GM12878 (cell line): ENCODE data around the gene FURIN. TPM values are rescaled to one million over a fixed set of nuclear protein-coding genes. Genes with fewer than 3 reads are reported as not detected.

Source experiments
- ATAC-seq: fragments of 200-7000 bp; cut with Tn5 transposase; 3 replicates; pipeline ENCODE4 v1.9.1; 2020; ENCODE audit warnings: mild to moderate bottlenecking, moderate library complexity
- BruUV-seq: library from RNA; stranded (reverse); fragments of 400-500 nt; replicated peaks from 2 replicates; lab custom pipeline; 2021; lab: Mats Ljungman, UMichigan
- CTCF ChIA-PET: fragments of 300-600 bp; sonication (Branson Sonifier 250); formaldehyde crosslinking; extraction: SDS; loops from one replicate; lab custom pipeline; 2021; ENCODE audit warnings: inconsistent platforms; lab: Yijun Ruan, JAX
- POLR2A ChIA-PET: fragments of 350-600 bp; formaldehyde crosslinking; extraction: SDS; loops from one replicate; lab custom pipeline; 2021; ENCODE audit warnings: inconsistent platforms; lab: Charles Lee
- RAD21 ChIA-PET: fragments of 300-600 bp; sonication (Branson Sonifier 250); formaldehyde crosslinking; loops from one replicate; lab custom pipeline; 2023; ENCODE audit warnings: antibody characterized with exemption; ENCODE audit not compliant: unreplicated experiment; lab: Charles Lee
- SMC1A ChIA-PET: fragments of 300-600 bp; sonication (Branson Sonifier 250); formaldehyde crosslinking; loops from one replicate; lab custom pipeline; 2023; ENCODE audit not compliant: unreplicated experiment, uncharacterized antibody; lab: Charles Lee
- DNase-seq: peaks from one replicate; pipeline ENCODE4 v3.0.0-alpha.2; 2011; ENCODE audit warnings: low read depth, low spot score
- FAIRE-seq: peaks from 3 replicates; lab custom pipeline; 2011; peaks lifted over from hg19 to GRCh38; lab: Jason Lieb, UNC
- H2AFZ ChIP-seq: 2 replicates; pipeline ENCODE4 v1.6.0; 2011; ENCODE audit warnings: low read depth, low read length, control low read depth; ENCODE audit not compliant: control insufficient read depth
- H3K27ac ChIP-seq: 2 replicates; pipeline ENCODE4 v1.5.1; 2011; ENCODE audit warnings: control low read depth; ENCODE audit not compliant: control insufficient read depth, insufficient read depth
- H3K27me3 ChIP-seq, 2 experiments: replicated peaks in 1 of 2; 2 replicates each; pipeline versions ENCODE4 v1.6.0 to v1.6.1; 2011; ENCODE audit warnings: low read length in 1 of 2; ENCODE audit not compliant: control insufficient read depth in 2 of 2, insufficient read depth in 2 of 2
- H3K36me3 ChIP-seq, 2 experiments: 2 replicates each; pipeline ENCODE4 v1.5.1; 2011; ENCODE audit warnings: low read length in 1 of 2; ENCODE audit not compliant: control insufficient read depth in 2 of 2, insufficient read depth in 2 of 2
- H3K4me1 ChIP-seq: 2 replicates; pipeline ENCODE4 v1.6.1; 2011; ENCODE audit warnings: mild to moderate bottlenecking, low read length, moderate library complexity, mixed read lengths; ENCODE audit not compliant: control insufficient read depth, insufficient read depth
- H3K4me2 ChIP-seq: 2 replicates; pipeline ENCODE4 v1.6.0; 2011; ENCODE audit warnings: control low read depth; ENCODE audit not compliant: control insufficient read depth, insufficient read depth
- H3K4me3 ChIP-seq: fragments of 200-600 bp; sonication (generic); 2 replicates; pipeline ENCODE4 v1.5.1; 2016
- H3K79me2 ChIP-seq: 2 replicates; pipeline ENCODE4 v1.6.0; 2011; ENCODE audit warnings: low read length; ENCODE audit not compliant: control insufficient read depth, insufficient read depth
- H3K9ac ChIP-seq: 2 replicates; pipeline ENCODE4 v1.8.0; 2011; ENCODE audit warnings: low read length, control low read depth, mixed read lengths; ENCODE audit not compliant: control insufficient read depth, insufficient read depth
- H3K9me3 ChIP-seq: replicated peaks from 3 replicates; pipeline ENCODE4 v1.5.1; 2011; ENCODE audit warnings: mild to moderate bottlenecking, low read length; ENCODE audit not compliant: control insufficient read depth, insufficient read depth
- H4K20me1 ChIP-seq: 2 replicates; pipeline ENCODE4 v1.6.0; 2011; ENCODE audit not compliant: control insufficient read depth, insufficient read depth
- FOS ChIP-seq: IDR thresholded peaks from 3 replicates; pipeline ENCODE4 v1.6.1; 2011; ENCODE audit warnings: borderline replicate concordance; ENCODE audit not compliant: insufficient read length; ENCODE audit errors: extremely low read depth
- HDAC2 ChIP-seq: fragments of 200-600 bp; sonication (generic); IDR thresholded peaks from 2 replicates; pipeline ENCODE4 v1.6.1; 2017
- NFIC ChIP-seq: IDR thresholded peaks from 2 replicates; pipeline ENCODE4 v1.6.1; 2012; ENCODE audit warnings: low read depth, mild to moderate bottlenecking, inconsistent platforms, low read length, moderate library complexity
- SMAD5 ChIP-seq: IDR thresholded peaks from 2 replicates; pipeline ENCODE4 v1.6.1; 2016; ENCODE audit warnings: antibody characterized with exemption, low read depth
- TCF7 ChIP-seq: IDR thresholded peaks from 2 replicates; pipeline ENCODE4 v1.6.1; 2014; ENCODE audit warnings: antibody characterized with exemption, borderline replicate concordance
- ZNF687 ChIP-seq: fragments of 450-650 bp; IDR thresholded peaks from 2 replicates; pipeline ENCODE4 v1.6.1; 2017; ENCODE audit warnings: mild to moderate bottlenecking, moderate library complexity
- whole genome bisulfite sequencing: methylation state at CpG from one replicate; pipeline ENCODE4 v1.1.6; 2016; ENCODE audit warnings: low lambda C conversion rate; ENCODE audit not compliant: insufficient replicate concordance, insufficient coverage; ENCODE audit errors: missing lambda C conversion rate; 5-methylcytosine and 5-hydroxymethylcytosine counted together
- in situ Hi-C: fragments of 300-500 bp; cut with MboI; formaldehyde crosslinking; loops from 9 replicates; pipeline ENCODE4 v1.14.3; 2018; ENCODE audit warnings: mixed read lengths
- intact Hi-C: fragments of 100-400 bp; cut with micrococcal nuclease; formaldehyde crosslinking; loops from one replicate; pipeline ENCODE4 v1.14.2; 2022; ENCODE audit not compliant: unreplicated experiment
- polyA plus RNA-seq, 11 experiments: library from polyadenylated mRNA; depleted of rRNA in 4 of 11; unstranded in 6 of 11; stranded (reverse) in 5 of 11; fragments of >200 nt; fragmentation: Nextera tagmentation in 4 of 11; fragmentation: Illumina TruSeq in 1 of 11; extraction: Ambion mirVana in 4 of 11; extraction: Trizol in 1 of 11; gene quantifications; 1 replicate in 1 of 11; 2 replicates in 10 of 11; pipeline versions ENCODE4 v1.2.1 to v1.2.3, GENCODE V29; 2011 to 2016; ENCODE audit warnings: inconsistent platforms in 2 of 11, missing spikeins in 2 of 11, low read depth in 1 of 11
- total RNA-seq, 4 experiments: library from RNA; depleted of rRNA in 3 of 4; stranded (reverse); fragments of >200 nt in 3 of 4; fragmentation: Illumina TruSeq in 1 of 4; extraction: Trizol in 1 of 4; gene quantifications; 2 replicates each; pipeline versions ENCODE4 v1.2.1 to v1.2.3, GENCODE V29; 2013 to 2021
- TF ChIP-seq, protein P1 (sequence below): IDR thresholded peaks from 2 replicates; pipeline ENCODE4 v1.6.1; 2012; ENCODE audit warnings: low read length, inconsistent platforms
- TF ChIP-seq, protein P2 (sequence below): fragments of 450-650 bp; IDR thresholded peaks from 2 replicates; pipeline ENCODE4 v1.6.1; 2017; ENCODE audit warnings: low read depth, mild to moderate bottlenecking, moderate library complexity

Gene FURIN
- total and polyA plus RNA-seq, 10 of the 15 experiments (the other 5 are each of a cell fraction or from before 2014, with no cell fraction given): 0.47 to 39.9 (median 8.0) TPM

DNA sequence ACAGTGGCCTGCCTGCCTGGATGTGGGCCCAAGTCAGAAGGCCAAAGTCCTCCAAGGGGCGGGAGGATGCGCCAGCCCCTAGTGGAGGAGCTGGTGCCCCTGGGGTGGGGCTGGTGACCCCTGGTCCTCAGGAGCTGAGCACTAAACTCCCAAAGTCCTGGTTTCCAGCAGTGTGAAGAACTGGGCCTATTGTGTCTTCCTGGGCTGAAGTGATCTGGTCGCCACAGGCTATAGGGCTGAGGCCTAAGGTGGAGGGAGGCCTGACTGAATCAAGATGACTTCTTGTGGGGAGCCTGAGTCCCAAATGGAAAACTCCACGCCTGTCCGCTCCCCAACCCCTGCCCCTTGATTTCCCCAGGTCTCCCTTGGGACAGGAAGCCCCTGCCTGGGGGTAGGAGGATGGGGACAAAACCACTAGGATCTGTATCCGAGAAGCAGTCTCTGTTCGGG is 15.2 kb downstream of the FURIN start:
- H3K4me1 ChIP-seq: peaks cover 19% of the 10 kb centered on the region
- DNase-seq (no peak), ATAC-seq (no peak), FAIRE-seq (no peak)
- no peaks in the 10 kb centered on the region for H4K20me1 ChIP-seq
- H3K27ac ChIP-seq: peak overlapping the region; percentile 57
- H3K36me3 ChIP-seq: peaks cover under 1 to 20% of the 10 kb centered on the region in 2 experiments; a peak in 3 of 4 replicates
- H2AFZ ChIP-seq: no peak overlapping the region
- ChIA-PET RAD21 (interaction anchor here (0.6 to 4.0 kb wide), 3 partner anchors 49 to 531 kb away, joined by 3 to 54 read pairs (median 4); partner anchors contain the start of genes HDDC3 and UNC45A), CTCF (interaction anchor here (4.2 to 4.7 kb wide), 2 partner anchors 49 to 234 kb away, joined by 69 to 104 read pairs; partner anchors contain the start of genes HDDC3 and UNC45A), SMC1A (interaction anchor here (4.6 kb wide), 1 partner anchor 234 kb away, joined by 49 read pairs; no protein-coding TSS in a partner anchor), POLR2A (interaction anchor here (0.6 kb wide), 1 partner anchor 16 kb away, joined by 5 read pairs; no protein-coding TSS in a partner anchor)
- no peak overlapping the region; the same call in 1 of the 2 replicates for H3K4me2 ChIP-seq
- in situ Hi-C loops: no loop called here
- H3K9me3 ChIP-seq: no peaks in the 10 kb centered on the region
- H3K27me3 ChIP-seq: no peaks in the 10 kb centered on the region
- intact Hi-C loops: loop anchor here (10.0 kb wide), 1 partner anchor 389 kb away; no protein-coding TSS in a partner anchor
- H3K79me2 ChIP-seq: no peaks in the 10 kb centered on the region; the same call in 1 of the 2 replicates
- TF ChIP-seq, protein P1, sequence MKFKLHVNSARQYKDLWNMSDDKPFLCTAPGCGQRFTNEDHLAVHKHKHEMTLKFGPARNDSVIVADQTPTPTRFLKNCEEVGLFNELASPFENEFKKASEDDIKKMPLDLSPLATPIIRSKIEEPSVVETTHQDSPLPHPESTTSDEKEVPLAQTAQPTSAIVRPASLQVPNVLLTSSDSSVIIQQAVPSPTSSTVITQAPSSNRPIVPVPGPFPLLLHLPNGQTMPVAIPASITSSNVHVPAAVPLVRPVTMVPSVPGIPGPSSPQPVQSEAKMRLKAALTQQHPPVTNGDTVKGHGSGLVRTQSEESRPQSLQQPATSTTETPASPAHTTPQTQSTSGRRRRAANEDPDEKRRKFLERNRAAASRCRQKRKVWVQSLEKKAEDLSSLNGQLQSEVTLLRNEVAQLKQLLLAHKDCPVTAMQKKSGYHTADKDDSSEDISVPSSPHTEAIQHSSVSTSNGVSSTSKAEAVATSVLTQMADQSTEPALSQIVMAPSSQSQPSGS: no peak
- TF ChIP-seq NFIC (no peak), FOS (no peak), HDAC2 (no peak), SMAD5 (0 out of 2 replicates have a peak, but pooled peaks have one; percentile 37), ZNF687 (no peak), TCF7 (no peak)
- TF ChIP-seq, protein P2, sequence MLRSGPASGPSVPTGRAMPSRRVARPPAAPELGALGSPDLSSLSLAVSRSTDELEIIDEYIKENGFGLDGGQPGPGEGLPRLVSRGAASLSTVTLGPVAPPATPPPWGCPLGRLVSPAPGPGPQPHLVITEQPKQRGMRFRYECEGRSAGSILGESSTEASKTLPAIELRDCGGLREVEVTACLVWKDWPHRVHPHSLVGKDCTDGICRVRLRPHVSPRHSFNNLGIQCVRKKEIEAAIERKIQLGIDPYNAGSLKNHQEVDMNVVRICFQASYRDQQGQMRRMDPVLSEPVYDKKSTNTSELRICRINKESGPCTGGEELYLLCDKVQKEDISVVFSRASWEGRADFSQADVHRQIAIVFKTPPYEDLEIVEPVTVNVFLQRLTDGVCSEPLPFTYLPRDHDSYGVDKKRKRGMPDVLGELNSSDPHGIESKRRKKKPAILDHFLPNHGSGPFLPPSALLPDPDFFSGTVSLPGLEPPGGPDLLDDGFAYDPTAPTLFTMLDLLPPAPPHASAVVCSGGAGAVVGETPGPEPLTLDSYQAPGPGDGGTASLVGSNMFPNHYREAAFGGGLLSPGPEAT: no peak
- no peak overlapping the region for H3K4me3 ChIP-seq
- peak overlapping the region; percentile 73 for H3K9ac ChIP-seq
- BruUV-seq: no TSS peak
- 78% methylated on average over 7 of the region's 7 CpGs for WGBS
